SU-DHL-6 (cell line): ENCODE results near the gene CEACAM16.

ENCODE experiments used
- H2AFZ ChIP-seq: fragments of 200-600 bp; sonication (generic); 2 replicates; pipeline ENCODE4 v1.6.1; 2014; ENCODE audit warnings: low read depth, mild to moderate bottlenecking, moderate library complexity, mixed read lengths, antibody characterized with exemption, low read length; ENCODE audit not compliant: severe bottlenecking
- H3F3A ChIP-seq: fragments of 200-600 bp; shearing (Covaris generic); 2 replicates; pipeline ENCODE4 v1.6.0; 2016; ENCODE audit warnings: antibody characterized with exemption, mild to moderate bottlenecking; ENCODE audit not compliant: insufficient read depth
- H3K27ac ChIP-seq: fragments of 200-600 bp; sonication (generic); 2 replicates; pipeline ENCODE4 v1.5.1; 2016; ENCODE audit warnings: low read depth, mild to moderate bottlenecking, low read length, moderate library complexity, mixed read lengths
- H3K27me3 ChIP-seq: fragments of 200-600 bp; sonication (generic), shearing (Covaris generic); 2 replicates; pipeline ENCODE4 v1.6.0; 2014; ENCODE audit warnings: mild to moderate bottlenecking, low read length
- H3K36me3 ChIP-seq: fragments of 200-600 bp; sonication (generic); 2 replicates; pipeline ENCODE4 v1.6.1; 2014; ENCODE audit warnings: mild to moderate bottlenecking, low read length, mixed read lengths
- H3K4me2 ChIP-seq: fragments of 300-600, 200-600 bp; shearing (Covaris generic), sonication (generic); 2 replicates; pipeline ENCODE4 v1.6.0; 2014; ENCODE audit warnings: low read length, low read depth, mild to moderate bottlenecking; ENCODE audit not compliant: poor library complexity, severe bottlenecking
- H3K4me3 ChIP-seq: fragments of 200-600 bp; sonication (generic); 2 replicates; pipeline ENCODE4 v1.5.1; 2014; ENCODE audit warnings: antibody characterized with exemption, low read length, mild to moderate bottlenecking, mixed read lengths; ENCODE audit not compliant: insufficient read depth, poor library complexity, severe bottlenecking
- H3K79me2 ChIP-seq: fragments of 200-600 bp; sonication (generic); 2 replicates; pipeline ENCODE4 v1.6.1; 2014; ENCODE audit warnings: mild to moderate bottlenecking, low read length, moderate library complexity; ENCODE audit not compliant: insufficient read depth
- H3K9ac ChIP-seq: fragments of 200-600 bp; sonication (generic); 2 replicates; pipeline ENCODE4 v1.7.0; 2014; ENCODE audit warnings: mild to moderate bottlenecking, low read length
- H3K9me2 ChIP-seq: fragments of 200-600 bp; sonication (generic); replicated peaks from 2 replicates; pipeline ENCODE4 v1.6.1; 2014; ENCODE audit warnings: low read length; ENCODE audit not compliant: insufficient read depth
- H3K9me3 ChIP-seq: fragments of 200-600 bp; sonication (generic); 2 replicates; pipeline ENCODE4 v1.6.1; 2014; ENCODE audit warnings: low read length, mixed read lengths; ENCODE audit not compliant: insufficient read depth
- H4K20me1 ChIP-seq: fragments of 200-600 bp; sonication (generic); 2 replicates; pipeline ENCODE4 v1.6.1; 2014; ENCODE audit warnings: low read depth, mild to moderate bottlenecking, antibody characterized with exemption, low read length, moderate library complexity, mixed read lengths
- CTCF ChIP-seq: fragments of 200-600 bp; sonication (generic); IDR thresholded peaks from one replicate; pipeline ENCODE4 v1.5.1; 2017; ENCODE audit warnings: antibody characterized with exemption, mild to moderate bottlenecking, low read length, moderate library complexity; ENCODE audit not compliant: insufficient read depth, poor library complexity, severe bottlenecking
- EZH2phosphoT487 ChIP-seq: fragments of 200-600 bp; sonication (generic), shearing (Covaris generic); conservative IDR thresholded peaks from 2 replicates; pipeline ENCODE4 v1.6.1; 2018; ENCODE audit warnings: mild to moderate bottlenecking, antibody characterized with exemption, low read length, moderate library complexity, mixed read lengths

CEACAM16 gene

GRCh38 chr19:44728178-44728577 lies 29.2 kb downstream of the CEACAM16 start:
- no peaks in the 10 kb centered on the region for H3K9me3 ChIP-seq
- TF ChIP-seq EZH2phosphoT487 (no peak), CTCF (no peak)
- H3K4me2 ChIP-seq = no peak overlapping the region
- H3K27me3 ChIP-seq = no peaks in the 10 kb centered on the region
- H3F3A ChIP-seq = no peaks in the 10 kb centered on the region
- H2AFZ ChIP-seq = no peak overlapping the region
- no peak overlapping the region for H3K4me3 ChIP-seq
- H3K36me3 ChIP-seq = no peaks in the 10 kb centered on the region
- H3K9ac ChIP-seq = no peak overlapping the region
- H3K9me2 ChIP-seq = no peaks in the 10 kb centered on the region
- no peaks in the 10 kb centered on the region for H4K20me1 ChIP-seq
- no peak overlapping the region for H3K27ac ChIP-seq
- H3K79me2 ChIP-seq = no peaks in the 10 kb centered on the region

- no peak overlapping the region for H2AFZ ChIP-seq
- H3K9me3 ChIP-seq = no peaks in the 10 kb centered on the region
- no peaks in the 10 kb centered on the region for H3K27me3 ChIP-seq
- no peaks in the 10 kb centered on the region for H3F3A ChIP-seq
- no peaks in the 10 kb centered on the region for H3K79me2 ChIP-seq
- H3K9me2 ChIP-seq = no peaks in the 10 kb centered on the region
- H3K9ac ChIP-seq = no peak overlapping the region
- no peak overlapping the region for H3K27ac ChIP-seq
- H4K20me1 ChIP-seq = no peaks in the 10 kb centered on the region
- no peak overlapping the region for H3K4me3 ChIP-seq
- TF ChIP-seq CTCF = no peak
- TF ChIP-seq EZH2phosphoT487 = no peak
- H3K4me2 ChIP-seq = no peak overlapping the region
- H3K36me3 ChIP-seq = no peaks in the 10 kb centered on the region
Measured at GRCh38 chr19:44729516-44730033, 30.6 kb downstream of the CEACAM16 start.

GRCh38 chr19:44731081-44731480 lies 32.1 kb downstream of the CEACAM16 start:
- Histone ChIP-seq H4K20me1 (no peaks in the 10 kb centered on the region), H3K79me2 (no peaks in the 10 kb centered on the region), H3K36me3 (no peaks in the 10 kb centered on the region), H2AFZ (no peak overlapping the region), H3K9ac (no peak overlapping the region), H3K27me3 (no peaks in the 10 kb centered on the region), H3K27ac (no peak overlapping the region), H3K4me2 (no peak overlapping the region), H3K4me3 (no peak overlapping the region), H3K9me3 (no peaks in the 10 kb centered on the region), H3K9me2 (no peaks in the 10 kb centered on the region), H3F3A (no peaks in the 10 kb centered on the region)
- TF ChIP-seq CTCF (no peak), EZH2phosphoT487 (no peak)
